ENCODE data around the gene SRSF11.
"Not testable (repeated sequence)": the region's sequence is repeated elsewhere in the genome, so short reads cannot be mapped to it uniquely, and the experiment has no call there.

SRSF11 gene

GRCh38 chr1:70221238-70222121 lies at the start of gene SRSF11:
Gene SRSF11, plus strand, starts transcription at chr1:70221380. Its CDS starts 257 bp downstream, at chr1:70221637.
- DNase-seq (ENCODE audit: low read depth in 3 of 3): peak; percentile 94 to 97 (median 95)

GRCh38 chr1:70171512-70171911 lies 49.7 kb upstream of the SRSF11 start:
- no peak for DNase-seq (ENCODE audit: low read depth in 3 of 3)

DNA sequence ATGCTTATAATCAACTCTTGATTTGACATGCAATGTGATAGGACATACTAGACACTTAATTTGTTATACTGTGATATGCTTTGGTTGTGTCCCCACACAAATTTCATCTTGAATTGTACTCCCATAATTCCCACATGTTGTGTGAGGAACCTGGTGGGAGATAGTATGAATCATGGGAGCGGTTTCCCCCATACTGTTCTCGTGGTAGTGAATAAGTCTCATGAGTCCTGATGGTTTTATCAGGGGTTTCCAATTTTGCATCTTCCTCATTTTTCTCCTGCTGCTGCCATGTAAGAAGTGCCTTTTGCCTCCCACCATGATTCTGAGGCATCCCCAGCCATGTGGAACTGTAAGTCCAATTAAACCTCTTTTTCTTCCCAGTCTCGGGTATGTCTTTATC lies 36.0 kb upstream of the SRSF11 start:
- DNase-seq (ENCODE audit: low read depth in 3 of 3): not testable (repeated sequence)

- no peak for DNase-seq (ENCODE audit: low read depth in 3 of 3)
Observed at GRCh38 chr1:70188522-70188921, 32.7 kb upstream of the SRSF11 start.

- DNase-seq (ENCODE audit: low read depth in 3 of 3): no peak
Observed at GRCh38 chr1:70190180-70190579, 31.0 kb upstream of the SRSF11 start.

GRCh38 chr1:70192446-70192845 lies 28.7 kb upstream of the SRSF11 start:
- DNase-seq (ENCODE audit: low read depth in 3 of 3): not testable (repeated sequence)

DNA sequence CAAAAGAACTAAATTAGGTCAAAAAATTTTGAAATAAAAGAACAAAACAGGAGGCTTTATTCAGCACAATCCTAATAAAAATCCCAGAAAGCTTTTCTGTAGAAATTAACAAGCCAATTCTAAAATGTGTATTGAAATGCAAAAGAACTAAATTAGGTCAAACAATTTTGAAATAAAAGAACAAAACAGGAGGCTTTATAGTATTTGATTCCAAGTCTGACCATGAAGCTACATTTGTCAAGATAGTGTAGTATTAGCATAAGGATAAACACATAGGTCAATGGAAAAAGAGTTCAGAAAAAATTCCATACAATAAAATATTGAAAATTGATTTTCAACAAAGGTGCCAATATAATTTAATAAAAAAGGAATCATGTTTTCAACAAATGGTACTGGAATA lies 26.6 kb upstream of the SRSF11 start:
- no peak for DNase-seq (ENCODE audit: low read depth in 3 of 3)

DNA sequence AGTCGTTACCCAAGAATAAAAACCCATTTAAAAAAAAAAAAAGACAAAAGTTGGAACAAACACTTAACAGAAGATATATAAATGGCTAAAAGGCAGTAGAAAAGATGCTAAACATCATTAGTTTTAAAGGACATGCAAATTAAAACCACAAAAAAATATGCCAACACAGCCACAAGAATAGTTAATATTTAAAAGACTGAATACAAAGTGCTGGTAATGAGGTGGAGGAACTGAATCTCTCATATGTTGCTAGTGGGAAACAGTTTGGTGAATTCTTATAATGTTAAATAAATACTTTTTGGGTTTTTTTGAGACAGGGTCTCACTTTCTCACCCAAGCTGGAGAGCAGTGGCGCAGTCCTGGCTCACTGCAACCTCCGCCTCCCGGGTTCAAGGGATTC lies 25.8 kb upstream of the SRSF11 start:
- no peak for DNase-seq (ENCODE audit: low read depth in 3 of 3)

- DNase-seq (ENCODE audit: low read depth in 3 of 3): no peak
Observed at GRCh38 chr1:70196333-70196732, 24.8 kb upstream of the SRSF11 start.

DNA sequence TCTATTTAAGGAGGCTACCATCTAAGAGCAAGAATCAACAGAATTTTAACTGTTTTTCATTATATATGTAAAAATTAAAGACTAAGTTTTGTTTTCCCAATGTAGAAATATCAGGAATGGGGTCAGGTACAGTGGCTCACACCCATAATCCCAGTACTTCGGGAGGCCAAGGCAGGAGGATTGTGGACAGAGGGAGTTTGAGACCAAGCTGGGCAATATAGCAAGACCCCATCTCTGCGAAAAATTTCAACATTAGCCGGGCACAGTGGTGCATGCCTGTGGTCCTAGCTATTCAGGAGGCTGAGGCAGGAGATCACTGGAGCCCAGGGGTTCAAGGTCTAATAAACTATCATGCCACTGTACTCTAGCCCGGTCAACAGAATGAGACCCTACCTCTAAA lies 21.1 kb upstream of the SRSF11 start:
- no peak for DNase-seq (ENCODE audit: low read depth in 3 of 3)

GRCh38 chr1:70202173-70202758 lies 18.9 kb upstream of the SRSF11 start:
- DNase-seq (ENCODE audit: low read depth in 3 of 3): no peak

DNA sequence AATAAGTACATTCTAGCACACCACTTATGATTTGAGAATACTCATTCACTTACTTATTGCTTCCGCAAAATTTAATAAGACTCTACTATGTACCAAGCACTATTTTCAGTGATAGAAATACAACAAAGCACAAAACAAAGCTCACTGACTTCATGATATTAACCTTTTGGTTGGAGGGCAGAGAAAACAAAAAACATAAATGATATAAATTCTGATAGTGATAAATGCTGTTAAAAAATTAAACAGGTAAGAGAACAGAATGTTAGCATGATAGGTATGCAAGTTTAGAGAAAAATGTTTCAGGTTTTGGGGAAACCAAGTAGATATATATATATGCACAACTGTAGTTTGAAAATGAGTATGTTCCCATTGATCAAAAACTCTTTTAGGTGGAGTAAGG lies 17.0 kb upstream of the SRSF11 start:
- no peak for DNase-seq (ENCODE audit: low read depth in 3 of 3)

GRCh38 chr1:70204600-70204999 lies 16.6 kb upstream of the SRSF11 start:
- DNase-seq (ENCODE audit: low read depth in 3 of 3): no peak

GRCh38 chr1:70205071-70205433 lies 16.1 kb upstream of the SRSF11 start:
- no peak for DNase-seq (ENCODE audit: low read depth in 3 of 3)

DNA sequence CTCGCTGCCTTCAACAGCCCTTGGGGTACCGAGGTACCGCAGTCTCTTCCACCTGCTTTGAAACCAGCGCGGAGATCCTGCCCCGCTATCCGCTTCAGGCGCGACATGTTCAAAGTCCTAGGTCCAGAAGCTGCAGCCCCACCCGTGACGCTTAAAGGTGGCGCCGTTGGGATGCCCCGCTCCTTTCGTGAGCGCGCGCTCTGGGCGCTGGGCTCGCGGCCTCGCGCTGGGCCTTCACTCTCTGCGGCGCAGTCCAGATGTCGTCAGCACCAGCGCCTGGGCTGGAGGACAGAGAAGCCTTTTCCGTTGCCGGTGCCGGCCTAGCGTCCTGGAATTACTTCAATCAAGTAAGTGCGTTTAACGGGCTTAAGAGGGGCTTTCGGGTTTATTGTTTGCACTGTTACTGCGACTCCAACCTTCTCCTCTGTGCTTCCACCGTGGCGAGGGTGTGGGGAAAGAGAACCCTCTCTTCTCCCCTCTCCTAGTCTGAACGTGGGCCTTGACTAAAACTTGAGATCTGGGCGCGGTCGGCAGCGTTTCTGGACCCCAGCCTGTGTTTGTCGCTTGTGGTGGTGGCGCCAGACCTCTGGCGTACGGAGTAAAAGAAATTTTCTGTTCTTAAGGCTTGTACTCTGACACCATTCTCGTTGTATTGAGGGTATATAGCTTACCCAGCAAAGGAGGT lies 15.6 kb upstream of the SRSF11 start, which contains the start of gene LRRC40:
Gene LRRC40 (minus strand): TSS at position 146 of the 685 bp plus-strand sequence. CDS start 39 bp downstream, at position 107.
- DNase-seq (ENCODE audit: low read depth in 3 of 3): peak; percentile 86 to 95 (median 89)

- not testable (repeated sequence) for DNase-seq (ENCODE audit: low read depth in 3 of 3)
Observed at GRCh38 chr1:70206833-70207232, 14.3 kb upstream of the SRSF11 start.

DNA sequence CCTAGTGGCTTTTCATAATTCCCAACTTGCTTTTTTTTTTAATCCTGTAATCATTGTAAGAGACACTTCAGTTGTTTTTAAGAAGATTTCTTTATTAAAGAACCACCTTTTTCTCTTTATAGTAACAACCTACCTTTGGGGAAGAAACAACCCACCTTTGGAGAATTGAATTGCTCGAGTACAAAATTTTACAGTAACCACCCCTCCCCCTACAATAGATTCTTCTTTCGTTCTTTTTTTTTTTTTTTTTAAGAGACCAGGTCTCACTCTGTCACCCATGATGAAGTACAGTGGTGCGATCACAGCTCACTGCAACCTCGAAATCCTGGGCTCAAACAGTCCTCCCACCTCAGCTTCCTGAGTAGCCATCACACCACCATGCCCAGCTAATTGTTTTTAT lies 13.7 kb upstream of the SRSF11 start:
- DNase-seq (ENCODE audit: low read depth in 3 of 3): no peak

- no peak for DNase-seq (ENCODE audit: low read depth in 3 of 3)
Observed at GRCh38 chr1:70208292-70208691, 12.9 kb upstream of the SRSF11 start.

DNA sequence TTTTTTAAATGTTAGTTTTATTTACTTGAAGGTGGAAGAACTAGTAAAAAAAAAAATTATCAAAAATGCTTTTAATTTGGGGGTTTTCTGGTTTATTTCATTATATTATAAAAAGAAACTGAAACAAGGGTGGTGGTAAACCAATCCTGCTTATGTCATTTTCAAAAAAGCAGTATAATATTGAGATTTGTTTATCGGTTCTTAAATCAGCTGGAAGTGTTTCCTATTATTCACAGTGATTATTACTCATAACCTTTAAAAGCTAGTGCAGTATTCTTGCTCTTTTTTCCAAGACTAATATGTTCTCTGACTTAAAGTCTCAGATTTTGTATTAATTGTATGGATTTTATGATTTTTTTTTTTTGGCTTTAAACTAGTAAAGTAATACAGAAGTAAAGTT lies 10.4 kb upstream of the SRSF11 start:
- no peak for DNase-seq (ENCODE audit: low read depth in 3 of 3)

DNA sequence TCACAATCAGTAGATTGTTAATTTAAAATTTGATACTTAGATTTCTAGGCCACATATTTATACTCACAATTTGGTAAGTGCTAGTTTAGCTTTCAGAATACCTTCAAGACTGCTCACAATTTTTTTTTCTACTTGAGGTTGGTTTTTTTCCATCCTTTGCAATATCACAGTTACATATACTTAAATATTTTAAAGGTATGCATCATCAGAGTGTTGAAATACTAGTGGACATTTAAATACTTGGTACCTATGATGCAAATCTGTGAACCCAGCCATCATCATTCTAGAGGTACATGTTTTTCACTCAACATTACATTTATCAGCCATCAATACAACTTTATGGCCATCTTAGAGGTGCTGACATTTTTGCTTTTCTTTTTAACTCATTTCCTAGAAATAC lies 9.6 kb upstream of the SRSF11 start:
- DNase-seq (ENCODE audit: low read depth in 3 of 3): no peak

DNA sequence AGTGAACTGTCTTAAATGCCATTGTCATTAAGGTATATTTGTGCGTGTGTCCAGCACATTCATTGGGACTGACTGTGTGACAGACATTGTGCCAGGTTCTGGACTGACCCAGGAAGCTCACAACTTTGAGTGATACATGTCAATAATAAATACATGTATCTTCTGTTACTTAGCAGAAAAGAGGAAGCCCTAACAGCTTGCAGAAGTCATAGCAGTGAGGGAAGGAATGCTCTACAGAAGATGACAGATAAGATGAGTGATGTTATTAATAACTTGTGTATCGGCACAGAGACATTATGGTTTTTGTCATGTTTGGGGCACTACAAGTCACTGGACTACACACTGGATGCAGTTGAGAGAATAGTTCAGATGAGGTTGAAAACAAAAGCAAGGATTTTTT lies 1.2 kb upstream of the SRSF11 start:
- DNase-seq (ENCODE audit: low read depth in 3 of 3): no peak

- no peak for DNase-seq (ENCODE audit: low read depth in 3 of 3)
Observed at GRCh38 chr1:70220517-70221237, 503 bp upstream of the SRSF11 start.
